Neural progenitor cell (in vitro differentiated cells): ENCODE results near the gene ALDOA.

Source experiments
- CTCF ChIP-seq: fragments of 200-600 bp; sonication (generic); IDR thresholded peaks from 2 replicates; pipeline ENCODE4 v1.5.1; 2017; ENCODE audit warnings: antibody characterized with exemption, mild to moderate bottlenecking
- EZH2 ChIP-seq: fragments of 200-600 bp; sonication (generic); IDR thresholded peaks from 2 replicates; pipeline ENCODE4 v1.6.1; 2017; ENCODE audit warnings: antibody characterized with exemption, mild to moderate bottlenecking, moderate library complexity
- EZH2phosphoT487 ChIP-seq: fragments of 200-600 bp; sonication (generic); IDR thresholded peaks from 2 replicates; pipeline ENCODE4 v1.6.1; 2017; ENCODE audit warnings: antibody characterized with exemption

GRCh38 chr16:30085247-30085646, 19.7 kb downstream of the ALDOA start:
- TF ChIP-seq CTCF (no peak), EZH2 (no peak), EZH2phosphoT487 (no peak)
